PC-3 (cell line): Measurements from ENCODE around the gene DNHD1. TPM values are rescaled to one million over a fixed set of nuclear protein-coding genes. Genes with fewer than 3 reads are reported as not detected.

ENCODE experiments used
- ATAC-seq: fragments of 200-7000 bp; cut with Tn5 transposase; 2 replicates; pipeline ENCODE4 v1.9.1; 2020; ENCODE audit warnings: mild to moderate bottlenecking, moderate library complexity
- BruUV-seq: library from RNA; stranded (reverse); fragments of 400-500 nt; replicated peaks from 2 replicates; lab custom pipeline; 2021; lab: Mats Ljungman, UMichigan
- CTCF ChIA-PET: fragments of 300-600 bp; sonication (Branson Sonifier 250); formaldehyde crosslinking; loops from one replicate; lab custom pipeline; 2022; ENCODE audit warnings: antibody characterized with exemption; lab: Charles Lee
- POLR2A ChIA-PET: fragments of 300-600 bp; sonication (Branson Sonifier 250); formaldehyde crosslinking; loops from one replicate; lab custom pipeline; 2022; ENCODE audit warnings: antibody characterized with exemption; ENCODE audit not compliant: unreplicated experiment; lab: Charles Lee
- DNase-seq: peaks from one replicate; pipeline ENCODE4 v3.0.0-alpha.2; 2015
- H2AFZ ChIP-seq: fragments of 300-600 bp; sonication (generic); 2 replicates; pipeline ENCODE4 v1.6.0; 2016; ENCODE audit warnings: antibody characterized with exemption, low read length
- H3F3A ChIP-seq: fragments of 300-600 bp; sonication (generic); one replicate; pipeline ENCODE4 v1.6.0; 2017; ENCODE audit warnings: antibody characterized with exemption, low read length, control low read depth, mild to moderate bottlenecking; ENCODE audit not compliant: unreplicated experiment
- H3K27ac ChIP-seq: fragments of 300-600 bp; sonication (generic); 2 replicates; pipeline ENCODE4 v1.5.1; 2016; ENCODE audit warnings: mild to moderate bottlenecking, low read length
- H3K27me3 ChIP-seq: fragments of 300-600 bp; sonication (generic); 2 replicates; pipeline ENCODE4 v1.6.1; 2016; ENCODE audit warnings: low read length, mixed read lengths
- H3K36me3 ChIP-seq: fragments of 300-600 bp; sonication (generic); 2 replicates; pipeline ENCODE4 v1.6.1; 2016; ENCODE audit warnings: low read depth, mixed run types, low read length, mixed read lengths
- H3K4me1 ChIP-seq: fragments of 300-600 bp; sonication (generic); 2 replicates; pipeline ENCODE4 v1.5.1; 2016; ENCODE audit warnings: low read length; ENCODE audit not compliant: insufficient read depth
- H3K4me2 ChIP-seq: fragments of 300-600 bp; sonication (generic); 2 replicates; pipeline ENCODE4 v1.6.0; 2016; ENCODE audit warnings: low read length
- H3K4me3 ChIP-seq: fragments of 300-600 bp; sonication (generic); 2 replicates; pipeline ENCODE4 v1.5.1; 2016; ENCODE audit warnings: mild to moderate bottlenecking, low read length, mixed read lengths
- H3K79me2 ChIP-seq: fragments of 300-600 bp; sonication (generic); 2 replicates; pipeline ENCODE4 v1.6.1; 2017; ENCODE audit warnings: low read length, mixed read lengths
- H3K9ac ChIP-seq: fragments of 300-600 bp; sonication (generic); 2 replicates; pipeline ENCODE4 v1.6.0; 2016; ENCODE audit warnings: mild to moderate bottlenecking, low read length
- H3K9me2 ChIP-seq: fragments of 300-600 bp; sonication (generic); replicated peaks from 2 replicates; pipeline ENCODE4 v1.6.1; 2016; ENCODE audit warnings: mixed run types, low read length, mixed read lengths
- H3K9me3 ChIP-seq: fragments of 300-600 bp; sonication (generic); 2 replicates; pipeline ENCODE4 v1.6.1; 2016; ENCODE audit warnings: low read length, mixed read lengths
- H4K20me1 ChIP-seq: fragments of 300-600 bp; sonication (generic); 2 replicates; pipeline ENCODE4 v1.6.1; 2016; ENCODE audit warnings: low read length, mixed read lengths
- CTCF ChIP-seq: fragments of 300-600 bp; sonication (generic); conservative IDR thresholded peaks from 2 replicates; pipeline ENCODE4 v1.5.1; 2017; ENCODE audit warnings: antibody characterized with exemption, low read depth, mild to moderate bottlenecking, low read length
- EZH2 ChIP-seq: fragments of 300-600 bp; sonication (generic); IDR thresholded peaks from one replicate; pipeline ENCODE4 v1.6.1; 2017; ENCODE audit warnings: antibody characterized with exemption, mild to moderate bottlenecking, low read length; ENCODE audit not compliant: unreplicated experiment
- EZH2phosphoT487 ChIP-seq: fragments of 300-600 bp; sonication (generic); IDR thresholded peaks from 2 replicates; pipeline ENCODE4 v1.6.1; 2018; ENCODE audit warnings: mild to moderate bottlenecking, antibody characterized with exemption, low read length, borderline replicate concordance
- intact Hi-C: fragments of 100-400 bp; cut with micrococcal nuclease; formaldehyde crosslinking; loops from 2 replicates; pipeline ENCODE4 v1.9.0; 2023
- total RNA-seq: library from RNA; depleted of rRNA; stranded (reverse); fragments of >200 nt; gene quantifications from 2 replicates; pipeline ENCODE4 v1.2.3, GENCODE V29; 2014

Gene DNHD1
- total RNA-seq, 1 experiment from 2014 or later: 9.3 TPM

- intact Hi-C loops: no loop called here
These were observed 43.9 kb upstream of the DNHD1 start for GRCh38 chr11:6453152-6453551.

GRCh38 chr11:6455070-6455469 lies 42.0 kb upstream of the DNHD1 start:
- H3K4me3 ChIP-seq: no peak overlapping the region
- ATAC-seq (no peak), DNase-seq (no peak)
- no peaks in the 10 kb centered on the region for H4K20me1 ChIP-seq
- no peaks in the 10 kb centered on the region for H3K9me3 ChIP-seq
- no peaks in the 10 kb centered on the region for H3K9me2 ChIP-seq
- H3K27ac ChIP-seq: no peak overlapping the region
- intact Hi-C loops: no loop called here
- H3K27me3 ChIP-seq: no peaks in the 10 kb centered on the region
- no peaks in the 10 kb centered on the region for H3K79me2 ChIP-seq
- H3K36me3 ChIP-seq: no peaks in the 10 kb centered on the region
- H2AFZ ChIP-seq: no peak overlapping the region
- no peak overlapping the region for H3K4me2 ChIP-seq
- no peaks in the 10 kb centered on the region for H3K4me1 ChIP-seq
- no peak for TF ChIP-seq EZH2
- TF ChIP-seq CTCF: no peak
- TF ChIP-seq EZH2phosphoT487: no peak
- H3F3A ChIP-seq: no peaks in the 10 kb centered on the region
- CTCF ChIA-PET: no interaction called here
- no peak overlapping the region for H3K9ac ChIP-seq
- no TSS peak for BruUV-seq
- POLR2A ChIA-PET: no interaction called here

More at GRCh38 chr11:6453152-6453551, 43.9 kb upstream of the DNHD1 start:
- Histone ChIP-seq H4K20me1 (no peaks in the 10 kb centered on the region), H3K4me3 (no peak overlapping the region), H3K9me3 (no peaks in the 10 kb centered on the region), H2AFZ (no peak overlapping the region), H3K27ac (no peak overlapping the region), H3K9ac (no peak overlapping the region), H3K36me3 (no peaks in the 10 kb centered on the region), H3K4me2 (no peak overlapping the region), H3K9me2 (no peaks in the 10 kb centered on the region), H3K27me3 (no peaks in the 10 kb centered on the region), H3K4me1 (no peaks in the 10 kb centered on the region), H3K79me2 (no peaks in the 10 kb centered on the region), H3F3A (no peaks in the 10 kb centered on the region)
- ATAC-seq: no peak
- ChIA-PET POLR2A (no interaction called here), CTCF (no interaction called here)
- no TSS peak for BruUV-seq
- TF ChIP-seq CTCF (no peak), EZH2phosphoT487 (no peak), EZH2 (no peak)
- no peak for DNase-seq

- POLR2A ChIA-PET: no interaction called here
- Histone ChIP-seq H3K27ac (no peak overlapping the region), H3K36me3 (no peaks in the 10 kb centered on the region), H3K9me2 (no peaks in the 10 kb centered on the region), H2AFZ (no peak overlapping the region), H3K27me3 (no peaks in the 10 kb centered on the region), H3K4me2 (no peak overlapping the region), H3K4me3 (no peak overlapping the region), H3K79me2 (no peaks in the 10 kb centered on the region), H3K9ac (no peak overlapping the region), H4K20me1 (no peaks in the 10 kb centered on the region), H3K9me3 (no peaks in the 10 kb centered on the region), H3F3A (no peaks in the 10 kb centered on the region), H3K4me1 (no peaks in the 10 kb centered on the region)
- CTCF ChIA-PET: no interaction called here
- BruUV-seq: no TSS peak
- no peak for TF ChIP-seq CTCF
- TF ChIP-seq EZH2phosphoT487: no peak
- TF ChIP-seq EZH2: no peak
- ATAC-seq: no peak
- DNase-seq: no peak
- intact Hi-C loops: no loop called here
These were observed 40.6 kb upstream of the DNHD1 start for GRCh38 chr11:6456361-6457073.
